H9 (cell line): Measurements from ENCODE around the gene PPIP5K1. TPM values are rescaled to one million over a fixed set of nuclear protein-coding genes. Genes with fewer than 3 reads are reported as not detected.

Source experiments
- DNase-seq: peaks from one replicate; pipeline ENCODE4 v3.0.0-alpha.2; 2017
- H2AFZ ChIP-seq: one replicate; pipeline ENCODE4 v1.6.1; 2013; ENCODE audit warnings: mild to moderate bottlenecking, low read length, control low read depth, moderate library complexity
- H2AK5ac ChIP-seq: 2 replicates; pipeline ENCODE4 v1.6.1; 2013; ENCODE audit warnings: low read length, control low read depth, mixed read lengths; ENCODE audit not compliant: insufficient read length
- H2BK120ac ChIP-seq: one replicate; pipeline ENCODE4 v1.6.1; 2013; ENCODE audit warnings: low read depth, mild to moderate bottlenecking, low read length, control low read depth, inconsistent platforms; ENCODE audit not compliant: poor library complexity, severe bottlenecking
- H2BK12ac ChIP-seq: 2 replicates; pipeline ENCODE4 v1.6.1; 2013; ENCODE audit warnings: low read length, control low read depth, mixed read lengths, low read depth; ENCODE audit not compliant: insufficient read length
- H2BK15ac ChIP-seq: 2 replicates; pipeline ENCODE4 v1.6.1; 2013; ENCODE audit warnings: low read depth, low read length, control low read depth
- H2BK20ac ChIP-seq: one replicate; pipeline ENCODE4 v1.6.1; 2013; ENCODE audit warnings: low read depth, mild to moderate bottlenecking, low read length, control low read depth, inconsistent platforms; ENCODE audit not compliant: poor library complexity, severe bottlenecking
- H2BK5ac ChIP-seq: 2 replicates; pipeline ENCODE4 v1.6.1; 2013; ENCODE audit warnings: low read length, control low read depth, mixed read lengths; ENCODE audit not compliant: insufficient read length
- H3K14ac ChIP-seq: 2 replicates; pipeline ENCODE4 v1.6.1; 2013; ENCODE audit warnings: low read length, control low read depth; ENCODE audit not compliant: insufficient read depth
- H3K18ac ChIP-seq: 2 replicates; pipeline ENCODE4 v1.6.1; 2013; ENCODE audit warnings: low read depth, mild to moderate bottlenecking, mixed read lengths, low read length, control low read depth; ENCODE audit not compliant: insufficient read length
- H3K23ac ChIP-seq: 2 replicates; pipeline ENCODE4 v1.6.1; 2013; ENCODE audit warnings: low read length, control low read depth, mixed read lengths, low read depth; ENCODE audit not compliant: insufficient read length
- H3K23me2 ChIP-seq: 2 replicates; pipeline ENCODE4 v1.6.1; 2013; ENCODE audit warnings: low read depth, mild to moderate bottlenecking, mixed read lengths, low read length, control low read depth; ENCODE audit not compliant: insufficient read length, poor library complexity, severe bottlenecking
- H3K27ac ChIP-seq: 2 replicates; pipeline ENCODE4 v1.5.1; 2013; ENCODE audit warnings: low read length, control low read depth, mixed read lengths, low read depth; ENCODE audit not compliant: insufficient read length
- H3K27me3 ChIP-seq: 2 replicates; pipeline ENCODE4 v1.6.1; 2013; ENCODE audit warnings: low read length, control low read depth, inconsistent platforms; ENCODE audit not compliant: insufficient read depth
- H3K4ac ChIP-seq: 2 replicates; pipeline ENCODE4 v1.6.1; 2013; ENCODE audit warnings: low read depth, mild to moderate bottlenecking, control low read depth, inconsistent platforms, low read length, moderate library complexity
- H3K4me1 ChIP-seq: 2 replicates; pipeline ENCODE4 v1.6.1; 2013; ENCODE audit warnings: low read length, control low read depth, inconsistent platforms; ENCODE audit not compliant: insufficient read depth
- H3K4me2 ChIP-seq: 2 replicates; pipeline ENCODE4 v1.6.1; 2013; ENCODE audit warnings: low read length, control low read depth, mixed read lengths; ENCODE audit not compliant: insufficient read length, insufficient read depth
- H3K56ac ChIP-seq: 2 replicates; pipeline ENCODE4 v1.6.1; 2013; ENCODE audit warnings: low read depth, mild to moderate bottlenecking, mixed read lengths, low read length, control low read depth; ENCODE audit not compliant: insufficient read length
- H3K79me1 ChIP-seq: 2 replicates; pipeline ENCODE4 v1.6.1; 2013; ENCODE audit warnings: low read depth, mild to moderate bottlenecking, moderate library complexity, low read length, control low read depth, inconsistent platforms; ENCODE audit not compliant: insufficient read depth, poor library complexity, severe bottlenecking
- H3K79me2 ChIP-seq: 2 replicates; pipeline ENCODE4 v1.6.1; 2013; ENCODE audit warnings: low read length, control low read depth, inconsistent platforms; ENCODE audit not compliant: insufficient read depth
- H3K9ac ChIP-seq: 2 replicates; pipeline ENCODE4 v1.6.1; 2013; ENCODE audit warnings: low read length, control low read depth, mixed read lengths; ENCODE audit not compliant: insufficient read length; ENCODE audit errors: extremely low read depth
- H3K9me3 ChIP-seq: one replicate; pipeline ENCODE4 v1.6.1; 2013; ENCODE audit warnings: low read depth, low read length, inconsistent platforms; ENCODE audit not compliant: control insufficient read depth
- H3T11ph ChIP-seq: one replicate; pipeline ENCODE4 v1.6.1; 2013; ENCODE audit warnings: mild to moderate bottlenecking, low read length, control low read depth, inconsistent platforms
- H4K20me1 ChIP-seq: one replicate; pipeline ENCODE4 v1.6.1; 2013; ENCODE audit not compliant: control insufficient read depth, insufficient read length, insufficient read depth
- H4K5ac ChIP-seq: 2 replicates; pipeline ENCODE4 v1.6.1; 2013; ENCODE audit warnings: low read depth, mild to moderate bottlenecking, mixed read lengths, low read length, control low read depth; ENCODE audit not compliant: insufficient read length
- H4K8ac ChIP-seq: replicated peaks from 2 replicates; pipeline ENCODE4 v1.6.1; 2013; ENCODE audit warnings: low read length, control low read depth, mixed read lengths, low read depth; ENCODE audit not compliant: insufficient read length
- H4K91ac ChIP-seq: 2 replicates; pipeline ENCODE4 v1.6.1; 2013; ENCODE audit warnings: low read depth, mild to moderate bottlenecking, moderate library complexity, mixed read lengths, low read length, control low read depth; ENCODE audit not compliant: insufficient read length
- H3K27ac Mint-ChIP-seq, 3 experiments: 2 replicates in 2 of 3; 3 replicates in 1 of 3; pipeline ENCODE4 v1.8.0; 2020 to 2021; ENCODE audit warnings: mixed read lengths in 3 of 3, mild to moderate bottlenecking in 1 of 3, moderate library complexity in 1 of 3
- H3K27me3 Mint-ChIP-seq: 2 replicates; pipeline ENCODE4 v1.8.0; 2021; ENCODE audit warnings: low read depth, mild to moderate bottlenecking, moderate library complexity, mixed read lengths
- H3K36me3 Mint-ChIP-seq, 3 experiments: 2 replicates in 2 of 3; 3 replicates in 1 of 3; pipeline ENCODE4 v1.8.0; 2020 to 2021; ENCODE audit warnings: low read depth in 3 of 3, mixed read lengths in 3 of 3; ENCODE audit not compliant: insufficient read depth in 1 of 3
- H3K4me1 Mint-ChIP-seq, 2 experiments: 2 replicates each; pipeline ENCODE4 v1.8.0; 2020; ENCODE audit warnings: mixed read lengths in 2 of 2
- H3K4me3 Mint-ChIP-seq, 2 experiments: 2 replicates in 1 of 2; 3 replicates in 1 of 2; pipeline ENCODE4 v1.8.0; 2020 to 2021; ENCODE audit warnings: mild to moderate bottlenecking in 2 of 2, mixed read lengths in 2 of 2, moderate library complexity in 1 of 2
- H3K9me3 Mint-ChIP-seq, 2 experiments: 2 replicates in 1 of 2; 3 replicates in 1 of 2; pipeline ENCODE4 v1.8.0; 2020; ENCODE audit warnings: mild to moderate bottlenecking in 2 of 2, mixed read lengths in 2 of 2, moderate library complexity in 1 of 2
- WGBS: extraction: QIAGEN DNeasy Blood & Tissue Kit; methylation state at CpG from one replicate; pipeline ENCODE4 v1.1.7; 2013; ENCODE audit warnings: missing lambda C conversion rate, low lambda C conversion rate, mixed read lengths; ENCODE audit not compliant: insufficient read length; ENCODE audit errors: extremely low coverage; 5-methylcytosine and 5-hydroxymethylcytosine counted together
- total RNA-seq: library from RNA; stranded (reverse); gene quantifications from 2 replicates; pipeline ENCODE4 v1.2.1, GENCODE V29; 2021
- TF ChIP-seq, protein P1 (sequence below): fragments of 200-600 bp; sonication (generic); conservative IDR thresholded peaks from 3 replicates; pipeline ENCODE4 v1.8.0; 2021; ENCODE audit warnings: antibody characterized with exemption, mild to moderate bottlenecking

PPIP5K1 gene
- total RNA-seq, 1 experiment from 2014 or later, result 28.5 TPM

DNA sequence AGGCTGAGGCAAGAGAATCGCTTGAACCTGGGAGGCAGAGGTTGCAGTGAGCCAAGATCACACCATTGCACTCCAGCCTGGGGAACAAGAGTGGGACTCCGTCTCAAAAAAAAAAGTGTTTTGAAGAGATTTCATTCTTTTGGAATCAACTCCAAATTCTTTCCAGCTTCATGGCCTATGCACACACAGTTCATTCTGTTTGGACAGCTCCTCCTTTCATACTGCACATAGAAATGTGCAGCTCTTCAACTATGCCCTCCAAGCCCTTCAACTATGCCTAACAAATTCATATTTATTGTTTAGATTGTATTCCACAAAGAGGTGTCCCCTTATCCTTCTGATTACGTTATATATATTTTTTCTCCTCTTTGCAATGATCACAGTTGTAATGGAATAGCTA, 101.2 kb downstream of the PPIP5K1 start:
- H3K27ac ChIP-seq, result no peak overlapping the region
- H4K5ac ChIP-seq, result no peak overlapping the region
- H3K79me1 ChIP-seq, result no peaks in the 10 kb centered on the region
- H3K18ac ChIP-seq, result no peak overlapping the region
- no peaks in the 10 kb centered on the region for H3K9me3 ChIP-seq
- H2BK5ac ChIP-seq, result no peak overlapping the region
- H3K4ac ChIP-seq, result no peak overlapping the region
- H4K8ac ChIP-seq, result no peak overlapping the region
- WGBS, result no CpG with 5 or more reads among the region's 3 CpGs
- Mint-ChIP-seq H3K4me3 (no peak overlapping the region), H3K27ac (no peak overlapping the region), H3K4me1 (peaks cover 22 to 23% of the 10 kb centered on the region in 2 experiments), H3K9me3 (no peaks in the 10 kb centered on the region), H3K27me3 (no peaks in the 10 kb centered on the region), H3K36me3 (peaks cover 45 to 77% (median 63%) of the 10 kb centered on the region in 3 experiments)
- no peak overlapping the region for H2AFZ ChIP-seq
- TF ChIP-seq, protein P1, sequence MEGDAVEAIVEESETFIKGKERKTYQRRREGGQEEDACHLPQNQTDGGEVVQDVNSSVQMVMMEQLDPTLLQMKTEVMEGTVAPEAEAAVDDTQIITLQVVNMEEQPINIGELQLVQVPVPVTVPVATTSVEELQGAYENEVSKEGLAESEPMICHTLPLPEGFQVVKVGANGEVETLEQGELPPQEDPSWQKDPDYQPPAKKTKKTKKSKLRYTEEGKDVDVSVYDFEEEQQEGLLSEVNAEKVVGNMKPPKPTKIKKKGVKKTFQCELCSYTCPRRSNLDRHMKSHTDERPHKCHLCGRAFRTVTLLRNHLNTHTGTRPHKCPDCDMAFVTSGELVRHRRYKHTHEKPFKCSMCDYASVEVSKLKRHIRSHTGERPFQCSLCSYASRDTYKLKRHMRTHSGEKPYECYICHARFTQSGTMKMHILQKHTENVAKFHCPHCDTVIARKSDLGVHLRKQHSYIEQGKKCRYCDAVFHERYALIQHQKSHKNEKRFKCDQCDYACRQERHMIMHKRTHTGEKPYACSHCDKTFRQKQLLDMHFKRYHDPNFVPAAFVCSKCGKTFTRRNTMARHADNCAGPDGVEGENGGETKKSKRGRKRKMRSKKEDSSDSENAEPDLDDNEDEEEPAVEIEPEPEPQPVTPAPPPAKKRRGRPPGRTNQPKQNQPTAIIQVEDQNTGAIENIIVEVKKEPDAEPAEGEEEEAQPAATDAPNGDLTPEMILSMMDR, result no peak
- DNase-seq, result no peak
- no peak overlapping the region for H4K91ac ChIP-seq
- H3K23me2 ChIP-seq, result peaks cover 5% of the 10 kb centered on the region
- no peaks in the 10 kb centered on the region for H4K20me1 ChIP-seq
- no peak overlapping the region for H2BK20ac ChIP-seq
- H3K14ac ChIP-seq, result no peak overlapping the region
- H3K9ac ChIP-seq, result no peak overlapping the region
- no peak overlapping the region for H2BK15ac ChIP-seq
- no peak overlapping the region for H2BK120ac ChIP-seq
- H3K4me1 ChIP-seq, result peaks cover 5% of the 10 kb centered on the region; the same call in 1 of the 2 replicates
- no peak overlapping the region for H3T11ph ChIP-seq
- H2AK5ac ChIP-seq, result no peak overlapping the region
- H3K27me3 ChIP-seq, result no peaks in the 10 kb centered on the region
- H3K4me2 ChIP-seq, result no peak overlapping the region
- H3K56ac ChIP-seq, result no peak overlapping the region
- H3K79me2 ChIP-seq, result no peaks in the 10 kb centered on the region; the same call in 1 of the 2 replicates
- H2BK12ac ChIP-seq, result no peak overlapping the region
- no peak overlapping the region for H3K23ac ChIP-seq
